Renal cortex interstitium (tissue), 11 donors: ENCODE data around the gene C1orf198. TPM values are rescaled to one million over a fixed set of nuclear protein-coding genes. Genes with fewer than 3 reads are reported as not detected.

Experiments used
- DNase-seq, 11 donors: peaks; one replicate each; pipeline ENCODE4 v3.0.0-alpha.2; 2013; ENCODE audit warnings: low read depth in 9 of 11, low spot score in 4 of 11; ENCODE audit errors: extremely low read depth in 1 of 11
- polyA plus RNA-seq, 3 donors: library from polyadenylated mRNA; unstranded; fragments of 120-200 nt; gene quantifications; one replicate each; pipeline ENCODE4 v1.2.1, GENCODE V29; 2013; ENCODE audit not compliant: insufficient read length in 3 of 3

The C1orf198 gene
- polyA plus RNA-seq, 3 donors, result 79.8 to 90.9 (median 90.9) TPM

DNA sequence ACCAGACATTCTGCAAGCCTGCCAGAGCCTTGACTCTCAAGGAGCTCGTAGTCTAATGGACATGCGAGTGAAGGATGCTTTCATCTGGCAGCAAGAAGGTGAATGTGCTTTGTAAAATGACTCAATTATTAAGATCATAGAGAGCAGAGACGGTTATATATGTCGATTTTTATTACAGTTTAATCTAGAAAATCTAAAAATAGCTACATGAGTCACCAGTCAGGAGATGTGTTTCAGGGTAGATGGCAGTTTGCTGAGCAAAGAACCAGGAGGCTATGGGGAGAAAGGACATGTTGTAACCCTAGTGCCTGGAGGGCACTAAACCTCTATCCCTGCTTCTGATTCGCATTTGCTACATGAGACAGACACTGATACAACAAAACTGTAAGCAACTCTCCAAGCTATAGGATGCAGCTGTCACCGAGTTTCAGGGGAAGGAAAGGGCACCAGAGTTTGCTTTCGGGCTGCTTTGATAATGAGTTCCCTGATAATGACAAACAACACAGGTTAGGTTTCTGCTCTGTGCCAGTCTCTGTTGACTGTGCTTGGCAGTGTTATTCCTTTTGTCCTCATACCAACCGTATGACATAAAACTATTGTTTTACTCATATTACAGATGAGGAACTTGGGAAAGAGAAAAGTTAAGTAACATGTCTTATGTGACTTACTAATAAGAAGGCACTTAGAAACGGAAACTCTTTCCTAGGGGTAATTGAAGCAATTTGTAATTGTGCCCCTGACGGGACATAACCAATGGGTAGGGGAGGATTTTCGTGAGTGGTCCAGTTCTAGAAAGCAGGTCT is 43.2 kb downstream of the C1orf198 start:
- DNase-seq, result no peak

GRCh38 chr1:230824551-230824918 is 43.8 kb downstream of the C1orf198 start:
- DNase-seq, result no peak

GRCh38 chr1:230823931-230824381 is 44.4 kb downstream of the C1orf198 start:
- no peak for DNase-seq

DNA sequence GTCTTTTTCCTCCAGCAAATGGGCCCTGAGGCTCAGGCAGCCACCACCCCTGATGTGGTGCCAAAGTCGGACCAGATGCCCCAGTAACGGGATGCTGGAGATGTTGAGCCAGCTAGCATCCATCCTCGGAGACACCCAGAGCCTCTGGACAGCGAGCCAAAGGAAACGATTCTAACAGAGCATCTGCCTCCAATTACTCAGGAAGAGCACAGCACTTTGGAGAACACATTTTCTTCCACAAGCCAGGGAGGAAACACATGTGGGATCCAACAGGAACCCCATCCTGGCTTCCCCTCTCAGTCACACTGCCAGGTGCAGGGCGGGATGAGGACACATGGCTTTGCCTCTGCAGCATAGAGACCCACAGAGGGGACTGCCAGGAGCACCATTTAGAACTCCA is 44.9 kb downstream of the C1orf198 start:
- DNase-seq, result no peak

DNA sequence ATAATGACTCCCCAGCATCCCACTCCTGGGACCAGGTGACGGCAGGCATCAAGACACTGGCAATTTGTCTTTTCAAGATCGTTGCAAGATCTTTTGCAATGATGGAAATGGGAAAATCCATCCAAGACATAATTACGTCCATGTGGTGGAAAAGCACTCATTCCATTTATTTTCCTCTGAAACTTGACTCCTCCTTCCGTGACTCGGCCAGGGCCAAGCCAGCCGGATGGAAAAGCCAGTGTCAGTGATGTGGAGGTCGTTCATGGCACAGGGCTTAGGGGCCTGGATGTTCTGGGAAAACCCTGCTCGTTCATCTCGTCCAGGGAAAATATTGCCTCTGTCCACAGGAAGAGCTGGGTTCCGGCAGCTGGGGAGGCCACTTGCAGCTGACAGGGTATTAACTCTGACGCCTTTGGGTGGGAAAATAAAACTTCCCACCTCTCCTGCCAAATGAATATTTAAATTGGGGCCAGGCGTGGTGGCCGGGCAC is 46.2 kb downstream of the C1orf198 start:
- no peak for DNase-seq

DNA sequence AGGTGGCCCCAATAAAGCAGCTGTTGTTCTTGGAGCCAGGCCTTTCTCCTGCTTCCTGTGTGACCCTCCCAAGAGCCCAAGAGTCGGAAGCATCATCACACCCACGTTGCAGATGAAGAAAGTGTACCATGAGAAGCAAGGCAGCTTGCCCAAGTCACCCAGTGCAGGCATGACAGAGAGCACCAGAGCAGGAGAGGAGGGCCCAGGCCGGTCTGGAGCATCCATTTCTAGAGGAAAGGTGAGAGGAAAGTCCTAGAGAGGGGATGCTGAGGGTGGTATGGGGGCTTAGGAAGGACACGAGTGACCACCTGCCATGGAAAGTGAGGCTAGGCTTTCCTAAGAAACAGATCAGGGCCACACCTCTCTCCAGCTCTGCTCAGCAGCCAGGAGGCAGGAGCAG is 47.0 kb downstream of the C1orf198 start:
- no peak for DNase-seq

GRCh38 chr1:230820568-230820967 is 47.8 kb downstream of the C1orf198 start:
- no peak for DNase-seq

GRCh38 chr1:230819976-230820375 is 48.3 kb downstream of the C1orf198 start:
- no peak for DNase-seq

GRCh38 chr1:230818901-230819300 is 49.4 kb downstream of the C1orf198 start:
- no peak for DNase-seq

- DNase-seq, result no peak
Measured at GRCh38 chr1:230818367-230818766, 50.0 kb downstream of the C1orf198 start.

- DNase-seq, result no peak
Measured at GRCh38 chr1:230816018-230816417, 52.3 kb downstream of the C1orf198 start.

GRCh38 chr1:230814949-230815692 is 53.2 kb downstream of the C1orf198 start:
- no peak for DNase-seq

GRCh38 chr1:230812568-230812967 is 55.8 kb downstream of the C1orf198 start:
- DNase-seq, result no peak

DNA sequence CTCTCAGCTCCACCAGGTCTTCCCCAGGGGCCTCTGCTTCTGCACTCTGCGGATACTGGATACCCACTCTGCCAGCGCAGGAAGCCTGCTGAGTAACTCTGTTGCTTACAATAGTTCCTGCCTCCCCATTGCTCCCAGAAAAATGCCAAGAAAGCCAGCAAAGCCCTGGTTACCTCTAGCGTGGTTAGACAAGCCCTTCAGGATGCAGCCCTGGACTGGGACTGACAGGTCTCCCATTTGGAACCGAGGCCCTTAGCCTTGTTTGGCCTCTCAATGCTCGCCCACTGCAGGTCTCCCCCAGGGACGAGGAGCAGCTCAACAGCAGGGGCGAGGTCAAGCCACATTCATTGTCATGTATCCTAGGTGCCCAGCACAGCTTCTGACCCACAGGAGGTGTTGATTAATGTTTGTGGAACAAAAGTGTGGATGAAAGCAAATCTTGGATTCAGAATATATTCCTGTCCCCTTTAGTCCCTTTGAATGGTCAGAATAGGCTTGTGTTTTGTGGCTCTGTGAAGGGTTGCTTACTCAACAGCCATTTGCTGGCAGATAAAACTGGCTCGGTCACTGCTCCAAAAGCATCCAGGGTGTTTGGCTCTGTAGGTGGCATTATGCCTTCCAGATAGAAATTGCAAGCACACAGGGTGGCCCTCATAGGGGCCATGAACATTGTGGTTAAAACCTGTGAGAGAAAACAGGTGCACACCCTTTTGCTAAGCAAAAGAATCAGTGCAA is 58.9 kb downstream of the C1orf198 start:
- no peak for DNase-seq

GRCh38 chr1:230808281-230808872 is 59.9 kb downstream of the C1orf198 start:
- DNase-seq, result no peak

DNA sequence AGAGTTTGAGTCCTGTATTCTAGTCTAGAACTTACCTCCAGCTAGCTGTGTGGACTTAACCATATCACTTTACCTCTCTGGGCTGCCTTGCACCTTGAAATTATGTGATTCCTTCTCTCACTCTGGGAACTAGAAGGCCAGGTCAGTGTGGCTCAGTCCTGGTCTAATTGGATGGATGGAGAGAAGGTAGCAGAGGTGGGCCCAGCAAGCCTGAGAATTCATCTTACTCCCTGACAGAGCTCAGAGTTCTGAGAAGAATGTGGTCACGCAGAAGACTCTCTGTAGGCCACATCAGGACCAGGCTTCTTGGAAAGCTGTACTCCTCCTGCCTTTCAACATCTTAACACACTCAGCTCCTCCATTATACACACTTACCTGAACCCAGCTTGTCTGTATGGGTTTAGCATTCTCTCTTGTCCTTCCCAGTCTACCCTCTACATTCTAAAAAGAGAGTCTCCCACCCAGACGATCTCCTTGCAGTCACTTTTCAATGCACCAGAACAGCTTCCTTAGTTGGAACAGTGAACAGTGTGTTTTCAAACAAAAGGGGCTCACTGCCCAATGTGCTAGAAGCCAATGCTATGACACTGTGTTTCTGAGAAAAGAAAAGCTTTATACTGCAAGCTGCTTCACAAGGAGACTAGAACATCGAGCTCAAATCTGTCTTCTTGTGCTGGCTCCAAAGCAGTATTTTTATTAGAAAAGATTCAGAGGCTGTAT is 60.6 kb downstream of the C1orf198 start:
- no peak for DNase-seq

GRCh38 chr1:230807029-230807428 is 61.3 kb downstream of the C1orf198 start:
- no peak for DNase-seq

DNA sequence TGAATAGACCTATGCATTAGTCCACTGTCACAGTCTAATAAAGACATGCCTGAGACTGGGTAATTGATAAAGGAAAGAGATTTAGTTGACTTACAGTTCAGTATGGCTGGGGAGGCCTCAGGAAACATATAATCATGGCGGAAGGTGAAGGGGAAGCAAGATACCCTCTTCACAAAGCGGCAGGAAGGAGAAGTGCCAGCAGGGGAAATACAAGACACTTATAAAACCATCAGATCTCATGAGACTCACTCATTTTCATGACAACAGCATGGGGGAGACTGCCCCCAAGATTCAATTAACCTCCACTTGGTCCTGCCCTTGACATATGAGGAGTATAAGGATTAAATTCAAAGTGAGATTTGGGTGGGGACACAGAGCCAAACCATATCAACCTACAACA is 61.8 kb downstream of the C1orf198 start:
- no peak for DNase-seq

DNA sequence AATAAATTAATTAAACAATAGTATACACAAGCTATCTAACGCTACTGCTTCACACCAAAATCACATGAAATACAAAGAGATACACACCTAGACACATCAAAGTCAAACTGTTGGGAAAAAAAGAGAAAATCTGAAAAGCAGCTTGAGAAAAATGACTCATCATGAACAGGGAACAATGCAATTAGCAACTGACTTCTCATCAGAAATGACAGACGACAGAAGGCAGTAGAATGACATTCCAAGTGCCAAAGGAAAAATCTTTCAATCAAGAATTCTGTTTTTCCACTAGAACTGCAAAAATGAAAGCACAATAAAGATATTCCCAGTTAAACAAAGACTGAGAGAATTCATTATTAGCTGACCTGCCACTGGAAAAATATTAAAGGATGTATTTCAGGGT is 63.9 kb downstream of the C1orf198 start:
- DNase-seq, result no peak
